OCI-LY1 (cell line): ENCODE data around the gene RECK.

ENCODE experiments used
- H2AFZ ChIP-seq: fragments of 200-600 bp; sonication (generic), shearing (Covaris generic); 2 replicates; pipeline ENCODE4 v1.6.0; 2014; ENCODE audit warnings: antibody characterized with exemption, mild to moderate bottlenecking, low read length
- H3F3A ChIP-seq: fragments of 200-600 bp; sonication (generic), shearing (Covaris generic); 2 replicates; pipeline ENCODE4 v1.6.0; 2014; ENCODE audit warnings: mild to moderate bottlenecking, antibody characterized with exemption, low read length, moderate library complexity; ENCODE audit not compliant: insufficient read depth
- H3K27ac ChIP-seq: fragments of 200-600 bp; sonication (generic); 2 replicates; pipeline ENCODE4 v1.5.1; 2014; ENCODE audit warnings: low read length, mixed run types, mild to moderate bottlenecking, low read depth; ENCODE audit not compliant: poor library complexity, severe bottlenecking
- H3K27me3 ChIP-seq: fragments of 200-600 bp; sonication (generic); 2 replicates; pipeline ENCODE4 v1.6.0; 2014; ENCODE audit warnings: antibody characterized with exemption, mild to moderate bottlenecking, low read length, moderate library complexity; ENCODE audit not compliant: insufficient read depth
- H3K36me3 ChIP-seq: fragments of 200-600 bp; sonication (generic); 2 replicates; pipeline ENCODE4 v1.6.1; 2014; ENCODE audit warnings: mild to moderate bottlenecking, antibody characterized with exemption, low read length, moderate library complexity, mixed read lengths; ENCODE audit not compliant: insufficient read depth
- H3K4me1 ChIP-seq: fragments of 200-600 bp; sonication (generic); 2 replicates; pipeline ENCODE4 v1.5.1; 2014; ENCODE audit warnings: mild to moderate bottlenecking, low read length, moderate library complexity; ENCODE audit not compliant: insufficient read depth, severe bottlenecking
- H3K4me2 ChIP-seq: fragments of 200-600 bp; sonication (generic), shearing (Covaris generic); 2 replicates; pipeline ENCODE4 v1.6.1; 2014; ENCODE audit warnings: low read length
- H3K4me3 ChIP-seq: fragments of 200-600 bp; sonication (generic); 2 replicates; pipeline ENCODE4 v1.5.1; 2014; ENCODE audit warnings: low read length, low read depth, mild to moderate bottlenecking, mixed read lengths; ENCODE audit not compliant: poor library complexity, severe bottlenecking
- H3K79me2 ChIP-seq: fragments of 200-600 bp; shearing (Covaris generic); 2 replicates; pipeline ENCODE4 v1.6.1; 2016; ENCODE audit warnings: mixed run types, low read length, mixed read lengths; ENCODE audit not compliant: insufficient read depth
- H3K9ac ChIP-seq: fragments of 200-600 bp; sonication (generic), shearing (Covaris generic); 2 replicates; pipeline ENCODE4 v1.6.1; 2014; ENCODE audit warnings: mild to moderate bottlenecking, low read length, mixed read lengths
- H3K9me2 ChIP-seq: fragments of 200-600 bp; sonication (generic), shearing (Covaris generic); 2 replicates; pipeline ENCODE4 v1.6.1; 2014; ENCODE audit warnings: low read depth, mild to moderate bottlenecking, low read length, mixed read lengths
- H3K9me3 ChIP-seq: fragments of 200-600 bp; shearing (Covaris generic); 2 replicates; pipeline ENCODE4 v1.6.1; 2014; ENCODE audit warnings: low read length, mixed read lengths
- H4K20me1 ChIP-seq: fragments of 200-600 bp; sonication (generic), shearing (Covaris generic); 2 replicates; pipeline ENCODE4 v1.6.0; 2016; ENCODE audit warnings: mild to moderate bottlenecking, low read length; ENCODE audit not compliant: insufficient read depth
- EZH2 ChIP-seq: fragments of 200-600 bp; sonication (generic), shearing (Covaris generic); IDR thresholded peaks from 2 replicates; pipeline ENCODE4 v1.8.0; 2017; ENCODE audit warnings: borderline replicate concordance, mixed run types, mild to moderate bottlenecking, antibody characterized with exemption, low read length, moderate library complexity, mixed read lengths
- TF ChIP-seq, protein P1 (sequence below): fragments of 200-600 bp; sonication (generic), shearing (Covaris generic); IDR thresholded peaks from 2 replicates; pipeline ENCODE4 v1.5.1; 2017; ENCODE audit warnings: mild to moderate bottlenecking, antibody characterized with exemption, low read length, moderate library complexity, mixed read lengths

Gene RECK

DNA sequence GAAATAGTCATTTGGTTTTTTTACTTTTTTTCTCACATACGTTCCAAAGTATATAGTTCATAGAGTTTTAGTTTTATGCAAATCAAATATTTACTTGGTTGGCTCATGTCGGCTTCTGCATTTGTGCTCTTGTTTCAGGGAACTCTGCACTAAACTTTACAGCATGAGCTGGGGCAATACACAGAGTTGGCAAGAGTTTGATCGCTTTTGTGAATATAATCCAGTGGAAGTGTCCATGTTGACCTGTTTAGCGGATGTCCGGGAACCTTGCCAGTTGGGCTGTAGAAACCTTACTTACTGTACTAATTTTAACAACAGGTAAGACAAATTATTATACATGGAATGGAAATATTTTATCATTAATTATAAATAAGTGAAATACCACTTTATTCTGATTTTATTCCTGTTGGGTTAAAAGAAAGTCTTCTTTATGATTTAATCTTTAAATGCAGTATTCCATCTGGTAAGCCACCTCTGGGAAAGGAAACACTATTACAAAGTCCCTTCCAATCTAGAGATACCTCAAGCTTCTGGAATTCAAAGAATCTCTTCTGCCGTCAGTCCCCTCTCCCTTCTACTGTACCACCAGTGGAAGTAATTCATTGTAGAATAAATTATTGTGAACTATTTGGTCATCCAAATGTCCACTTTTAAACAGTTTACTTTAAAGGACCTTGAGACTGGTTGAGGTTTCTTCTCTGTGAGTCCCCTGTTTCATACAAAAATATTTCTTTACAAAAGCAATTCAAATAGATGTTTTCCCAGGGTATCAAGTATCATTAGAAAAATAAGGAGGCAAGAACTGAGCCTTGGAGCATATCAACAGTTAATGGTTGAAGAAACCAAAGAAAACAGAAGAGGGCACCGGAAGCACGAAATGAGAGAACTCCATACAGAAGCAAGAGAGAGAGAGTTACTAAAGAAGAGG lies 54.6 kb downstream of the RECK start:
- H3K27me3 ChIP-seq, result no peaks in the 10 kb centered on the region
- H3K4me1 ChIP-seq, result no peaks in the 10 kb centered on the region
- no peak overlapping the region for H2AFZ ChIP-seq
- H3K36me3 ChIP-seq, result no peaks in the 10 kb centered on the region
- H3K79me2 ChIP-seq, result no peaks in the 10 kb centered on the region
- no peak overlapping the region for H3K4me2 ChIP-seq
- no peaks in the 10 kb centered on the region for H3K9me2 ChIP-seq
- TF ChIP-seq EZH2, result no peak
- TF ChIP-seq, protein P1, sequence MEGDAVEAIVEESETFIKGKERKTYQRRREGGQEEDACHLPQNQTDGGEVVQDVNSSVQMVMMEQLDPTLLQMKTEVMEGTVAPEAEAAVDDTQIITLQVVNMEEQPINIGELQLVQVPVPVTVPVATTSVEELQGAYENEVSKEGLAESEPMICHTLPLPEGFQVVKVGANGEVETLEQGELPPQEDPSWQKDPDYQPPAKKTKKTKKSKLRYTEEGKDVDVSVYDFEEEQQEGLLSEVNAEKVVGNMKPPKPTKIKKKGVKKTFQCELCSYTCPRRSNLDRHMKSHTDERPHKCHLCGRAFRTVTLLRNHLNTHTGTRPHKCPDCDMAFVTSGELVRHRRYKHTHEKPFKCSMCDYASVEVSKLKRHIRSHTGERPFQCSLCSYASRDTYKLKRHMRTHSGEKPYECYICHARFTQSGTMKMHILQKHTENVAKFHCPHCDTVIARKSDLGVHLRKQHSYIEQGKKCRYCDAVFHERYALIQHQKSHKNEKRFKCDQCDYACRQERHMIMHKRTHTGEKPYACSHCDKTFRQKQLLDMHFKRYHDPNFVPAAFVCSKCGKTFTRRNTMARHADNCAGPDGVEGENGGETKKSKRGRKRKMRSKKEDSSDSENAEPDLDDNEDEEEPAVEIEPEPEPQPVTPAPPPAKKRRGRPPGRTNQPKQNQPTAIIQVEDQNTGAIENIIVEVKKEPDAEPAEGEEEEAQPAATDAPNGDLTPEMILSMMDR, result no peak
- no peaks in the 10 kb centered on the region for H4K20me1 ChIP-seq
- no peaks in the 10 kb centered on the region for H3K9me3 ChIP-seq
- H3K9ac ChIP-seq, result no peak overlapping the region
- H3K27ac ChIP-seq, result no peak overlapping the region
- H3K4me3 ChIP-seq, result no peak overlapping the region
- H3F3A ChIP-seq, result no peaks in the 10 kb centered on the region

DNA sequence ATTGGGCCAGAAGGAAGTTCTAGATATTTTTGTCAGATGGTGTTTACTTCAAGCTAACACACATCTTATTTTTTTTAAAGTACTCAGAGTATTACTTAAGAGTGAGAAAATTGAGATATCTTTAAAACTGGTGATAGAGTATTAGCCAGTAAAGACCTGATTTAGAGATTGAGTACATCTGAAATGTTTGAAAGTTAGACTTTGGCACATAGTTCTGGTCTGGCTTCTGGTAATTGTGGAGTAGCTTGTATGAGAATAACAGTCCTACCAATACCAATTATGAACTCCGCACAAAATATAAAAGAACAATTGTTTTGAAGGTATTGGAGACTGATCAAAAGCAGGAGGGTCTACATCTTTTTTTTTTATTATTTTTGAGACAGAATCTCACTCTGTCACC lies 55.3 kb downstream of the RECK start:
- no peaks in the 10 kb centered on the region for H3K36me3 ChIP-seq
- no peaks in the 10 kb centered on the region for H3K9me2 ChIP-seq
- H3K9me3 ChIP-seq, result no peaks in the 10 kb centered on the region
- no peak overlapping the region for H3K4me2 ChIP-seq
- H3K9ac ChIP-seq, result no peak overlapping the region
- H3K27me3 ChIP-seq, result no peaks in the 10 kb centered on the region
- H3K27ac ChIP-seq, result no peak overlapping the region
- H3K79me2 ChIP-seq, result no peaks in the 10 kb centered on the region
- no peaks in the 10 kb centered on the region for H3K4me1 ChIP-seq
- H4K20me1 ChIP-seq, result no peaks in the 10 kb centered on the region
- H2AFZ ChIP-seq, result no peak overlapping the region
- no peak overlapping the region for H3K4me3 ChIP-seq
- TF ChIP-seq EZH2, result no peak
- TF ChIP-seq, protein P1, result no peak
- no peaks in the 10 kb centered on the region for H3F3A ChIP-seq

DNA sequence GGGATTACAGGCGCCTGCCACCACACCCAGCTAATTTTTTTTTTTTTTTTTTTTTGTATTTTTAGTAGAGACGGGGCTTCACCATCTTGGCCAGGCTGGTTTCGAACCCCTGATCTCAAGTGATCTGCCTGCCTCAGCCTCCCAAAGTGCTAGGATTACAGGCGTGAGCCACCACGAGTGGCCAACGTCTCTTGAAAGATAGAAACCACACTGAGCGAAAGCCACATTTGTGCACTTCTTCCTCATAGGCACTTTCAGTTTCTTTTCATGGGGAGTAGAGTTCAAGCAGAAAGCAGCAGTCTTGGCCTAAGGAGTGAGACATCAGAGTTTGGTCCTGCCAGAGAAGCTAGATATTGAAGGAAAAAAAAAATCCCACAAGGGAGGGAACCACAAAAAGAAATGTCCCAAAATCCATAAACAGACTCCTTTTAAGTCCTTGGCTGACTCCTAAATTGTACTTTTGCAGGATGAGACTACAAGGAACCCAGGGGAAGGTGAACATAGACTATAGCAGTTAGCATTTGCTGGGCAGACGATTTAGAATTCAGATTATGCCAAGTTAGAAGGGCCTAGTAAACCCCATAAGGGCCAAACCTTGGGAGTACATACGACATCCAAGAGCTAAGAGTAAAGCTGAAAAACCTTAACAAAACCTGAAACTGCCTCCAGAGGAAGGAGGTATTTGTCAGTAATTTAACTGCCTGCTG lies 55.9 kb downstream of the RECK start:
- no peaks in the 10 kb centered on the region for H4K20me1 ChIP-seq
- no peaks in the 10 kb centered on the region for H3K4me1 ChIP-seq
- TF ChIP-seq EZH2, result no peak
- TF ChIP-seq, protein P1, result no peak
- H3F3A ChIP-seq, result no peaks in the 10 kb centered on the region
- no peaks in the 10 kb centered on the region for H3K79me2 ChIP-seq
- no peaks in the 10 kb centered on the region for H3K36me3 ChIP-seq
- no peak overlapping the region for H3K4me3 ChIP-seq
- no peak overlapping the region for H3K9ac ChIP-seq
- H3K27ac ChIP-seq, result no peak overlapping the region
- no peak overlapping the region for H2AFZ ChIP-seq
- H3K4me2 ChIP-seq, result no peak overlapping the region
- no peaks in the 10 kb centered on the region for H3K9me2 ChIP-seq
- no peaks in the 10 kb centered on the region for H3K9me3 ChIP-seq
- H3K27me3 ChIP-seq, result no peaks in the 10 kb centered on the region
